ENCODE data around the gene NTSR2. TPM values are rescaled to one million over a fixed set of nuclear protein-coding genes. Genes with fewer than 3 reads are reported as not detected.

Gene NTSR2
- total and polyA plus RNA-seq, 2 donors (not counting 3 experiments of a cell fraction or from before 2014, with no cell fraction given) = not detected

- Histone ChIP-seq H2AFZ (ENCODE audit: low read depth, low read length) (no peak overlapping the region), H3K9me1 (replicated peaks; ENCODE audit: control insufficient read depth, extremely low read depth, insufficient read depth, low read length) (no peaks in the 10 kb centered on the region), H3K4me3 (replicated peaks in 1 of 3; ENCODE audit: insufficient read depth in 1 of 3, low read depth in 1 of 3, low read length in 3 of 3) (no peak overlapping the region), H3K27me3 (ENCODE audit: control insufficient read depth in 2 of 2, insufficient read depth in 2 of 2, low read length in 2 of 2) (no peaks in the 10 kb centered on the region), H3K4me1 (ENCODE audit: control insufficient read depth, extremely low read depth, insufficient read depth, low read length) (no peaks in the 10 kb centered on the region), H3K9ac (replicated peaks; ENCODE audit: extremely low read depth, insufficient read depth, low read length) (no peak overlapping the region), H3K9me3 (replicated peaks; ENCODE audit: control insufficient read depth, insufficient read depth, low read length) (no peaks in the 10 kb centered on the region), H3K4me2 (ENCODE audit: insufficient read depth, low read length) (no peak overlapping the region), H4K20me1 (replicated peaks; ENCODE audit: control insufficient read depth, extremely low read depth, insufficient read depth, low read length) (no peaks in the 10 kb centered on the region), H3K27ac (ENCODE audit: insufficient read depth, low read depth, low read length) (no peak overlapping the region), H3K79me2 (ENCODE audit: control insufficient read depth, insufficient read depth, low read length) (no peaks in the 10 kb centered on the region), H3K36me3 (ENCODE audit: control insufficient read depth in 2 of 2, extremely low read depth in 1 of 2, insufficient read depth in 2 of 2, low read length in 2 of 2) (no peaks in the 10 kb centered on the region)
- DNase-seq (ENCODE audit: low read depth, low spot score) (no peak), FAIRE-seq (no peak)
- TF ChIP-seq POLR2A (IDR thresholded peaks at IDR 0.05; ENCODE audit: low read depth, low read length) = no peak
- TF ChIP-seq GATA2 (IDR thresholded peaks at IDR 0.05; ENCODE audit: insufficient read depth, insufficient read length, low read depth, low read length) = no peak
- TF ChIP-seq JUN (IDR thresholded peaks at IDR 0.05; ENCODE audit: borderline replicate concordance, insufficient read depth, insufficient read length, low read depth) = no peak
- TF ChIP-seq, protein P1, sequence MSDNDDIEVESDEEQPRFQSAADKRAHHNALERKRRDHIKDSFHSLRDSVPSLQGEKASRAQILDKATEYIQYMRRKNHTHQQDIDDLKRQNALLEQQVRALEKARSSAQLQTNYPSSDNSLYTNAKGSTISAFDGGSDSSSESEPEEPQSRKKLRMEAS (IDR thresholded peaks at IDR 0.05; ENCODE audit: insufficient read depth, insufficient read length) = no peak
- no peak for TF ChIP-seq FOS (IDR thresholded peaks at IDR 0.05; ENCODE audit: borderline replicate concordance, insufficient read depth, low read length)
- TF ChIP-seq, protein P2, sequence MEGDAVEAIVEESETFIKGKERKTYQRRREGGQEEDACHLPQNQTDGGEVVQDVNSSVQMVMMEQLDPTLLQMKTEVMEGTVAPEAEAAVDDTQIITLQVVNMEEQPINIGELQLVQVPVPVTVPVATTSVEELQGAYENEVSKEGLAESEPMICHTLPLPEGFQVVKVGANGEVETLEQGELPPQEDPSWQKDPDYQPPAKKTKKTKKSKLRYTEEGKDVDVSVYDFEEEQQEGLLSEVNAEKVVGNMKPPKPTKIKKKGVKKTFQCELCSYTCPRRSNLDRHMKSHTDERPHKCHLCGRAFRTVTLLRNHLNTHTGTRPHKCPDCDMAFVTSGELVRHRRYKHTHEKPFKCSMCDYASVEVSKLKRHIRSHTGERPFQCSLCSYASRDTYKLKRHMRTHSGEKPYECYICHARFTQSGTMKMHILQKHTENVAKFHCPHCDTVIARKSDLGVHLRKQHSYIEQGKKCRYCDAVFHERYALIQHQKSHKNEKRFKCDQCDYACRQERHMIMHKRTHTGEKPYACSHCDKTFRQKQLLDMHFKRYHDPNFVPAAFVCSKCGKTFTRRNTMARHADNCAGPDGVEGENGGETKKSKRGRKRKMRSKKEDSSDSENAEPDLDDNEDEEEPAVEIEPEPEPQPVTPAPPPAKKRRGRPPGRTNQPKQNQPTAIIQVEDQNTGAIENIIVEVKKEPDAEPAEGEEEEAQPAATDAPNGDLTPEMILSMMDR (IDR thresholded peaks at IDR 0.05; ENCODE audit: extremely low read depth in 1 of 2, insufficient read depth in 1 of 2, low read depth in 1 of 2, low read length in 2 of 2) = no peak
- TF ChIP-seq MYC (IDR thresholded peaks at IDR 0.05; ENCODE audit: low read depth, low read length) = no peak
- no peak for TF ChIP-seq POLR2AphosphoS5 (IDR thresholded peaks at IDR 0.05; ENCODE audit: insufficient read depth, low read depth, low read length)
- TF ChIP-seq EZH2 (IDR thresholded peaks at IDR 0.05; ENCODE audit: borderline replicate concordance, low read depth, low read length, severe bottlenecking) = no peak
- ChIA-PET CTCF (no interaction called here), POLR2A (no interaction called here)
- no TSS peak for BruUV-seq (replicated peaks)
- intact Hi-C loops (cut with micrococcal nuclease) (no loop called here), dilution Hi-C loops (cut with MboI; ENCODE audit: extremely low pct_ligation_motif_present, low sequenced_read_pairs) (no loop called here)
These were observed 52.5 kb downstream of the NTSR2 start for GRCh38 chr2:11617527-11617926.
